GM21515 (cell line): ENCODE data around the gene PRDM11.

Source experiments
- ATAC-seq: cut with Tn5 transposase; IDR thresholded peaks from one replicate; pipeline ENCODE4 v1.9.1; 2021; ENCODE audit not compliant: unreplicated experiment

The PRDM11 gene

DNA sequence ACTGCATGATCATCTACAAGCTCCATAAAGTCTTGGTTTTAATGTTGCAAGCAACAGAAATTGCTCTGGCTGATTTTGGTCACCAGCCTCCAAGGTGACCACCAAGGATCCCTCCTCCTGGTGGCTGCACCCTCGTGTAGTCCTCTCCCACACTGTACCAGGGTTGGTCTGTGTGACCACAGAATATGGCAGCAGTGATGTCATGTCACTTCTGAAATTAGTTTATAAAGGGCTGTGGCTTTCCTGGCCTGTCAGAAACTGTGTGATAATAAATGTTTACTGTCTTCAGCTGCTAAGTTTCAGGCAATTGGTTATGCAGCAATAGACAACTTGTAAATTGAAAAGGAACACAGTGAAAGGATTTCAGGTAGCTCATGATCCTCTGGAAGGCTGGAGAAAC, 5.3 kb upstream of the PRDM11 start:
- ATAC-seq, result no peak

DNA sequence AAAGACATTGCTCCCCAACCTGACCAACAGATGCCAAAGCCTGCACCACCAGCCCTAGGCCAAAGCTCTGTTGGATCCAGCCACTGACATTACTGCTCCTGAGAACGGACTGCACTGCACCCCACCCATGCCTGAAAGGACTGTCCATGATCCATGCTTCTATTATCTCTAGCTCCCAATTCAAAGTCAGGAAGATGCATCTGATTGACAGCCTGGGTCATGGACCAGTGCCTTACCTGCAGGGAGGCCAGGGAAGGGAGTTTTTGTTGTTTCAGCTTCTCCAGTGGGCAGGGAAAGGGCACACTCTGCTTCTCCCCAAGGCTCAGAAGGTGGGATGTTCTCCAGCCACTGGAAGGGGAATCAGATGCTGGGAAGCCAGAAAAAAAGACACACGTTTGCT, 4.8 kb upstream of the PRDM11 start:
- ATAC-seq, result no peak

DNA sequence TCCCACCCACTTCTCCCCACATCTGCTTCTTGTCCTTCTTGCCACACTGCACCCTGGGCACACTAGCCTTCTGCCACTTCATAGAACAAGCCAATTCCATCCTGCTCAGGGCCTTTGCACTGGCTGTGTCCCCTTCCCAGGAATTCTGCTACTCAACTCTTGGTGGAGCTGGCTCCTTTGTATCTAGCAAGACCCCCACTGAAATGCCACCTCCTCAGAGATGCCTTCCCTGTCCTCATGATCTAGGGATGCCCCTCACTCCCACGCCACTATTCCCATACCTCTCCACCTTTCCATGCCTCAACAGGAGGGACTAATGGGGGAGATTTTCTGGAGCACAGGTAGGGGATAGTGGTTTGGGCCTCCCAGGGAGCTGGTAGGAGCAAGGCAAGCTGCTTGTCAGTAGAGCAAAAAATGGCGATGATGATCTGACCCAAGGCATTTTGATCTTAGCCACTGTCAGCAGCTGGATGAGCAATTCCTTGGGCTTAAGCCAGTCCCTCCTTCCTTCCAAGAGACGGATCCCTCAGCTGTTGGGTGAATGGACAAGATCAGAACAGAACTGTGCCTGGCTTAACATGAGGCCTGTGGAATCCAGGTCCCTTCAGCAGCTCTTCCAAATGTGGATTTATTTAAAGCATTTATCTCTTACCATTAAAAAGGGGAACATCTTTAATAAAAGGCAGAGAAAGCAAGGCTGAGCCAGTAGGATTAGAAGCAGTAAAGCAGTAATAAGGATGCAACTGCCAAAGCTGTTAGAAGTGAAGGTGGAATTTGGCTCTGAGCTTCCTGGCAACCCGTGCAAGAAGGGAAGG, 4.0 kb upstream of the PRDM11 start:
- ATAC-seq, result no peak

DNA sequence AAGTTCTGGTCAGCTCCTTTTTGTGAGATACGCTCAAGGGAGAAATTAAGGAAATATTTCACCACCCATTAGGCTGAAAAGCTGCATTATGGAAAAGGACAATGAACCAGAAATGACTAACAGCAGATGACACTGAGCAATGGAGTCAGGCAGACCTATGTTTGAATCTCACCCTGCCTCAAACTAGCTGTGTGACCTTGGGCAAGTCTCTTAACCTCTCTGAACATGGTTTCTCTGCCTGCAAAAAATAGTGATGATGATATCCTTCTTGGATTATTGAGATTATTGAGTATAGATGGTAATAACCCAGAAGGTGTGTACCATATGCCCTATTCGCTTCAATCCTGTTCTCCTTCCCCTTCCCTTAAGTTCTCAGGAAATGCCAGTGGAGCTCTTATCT, 2.9 kb upstream of the PRDM11 start:
- ATAC-seq, result no peak

DNA sequence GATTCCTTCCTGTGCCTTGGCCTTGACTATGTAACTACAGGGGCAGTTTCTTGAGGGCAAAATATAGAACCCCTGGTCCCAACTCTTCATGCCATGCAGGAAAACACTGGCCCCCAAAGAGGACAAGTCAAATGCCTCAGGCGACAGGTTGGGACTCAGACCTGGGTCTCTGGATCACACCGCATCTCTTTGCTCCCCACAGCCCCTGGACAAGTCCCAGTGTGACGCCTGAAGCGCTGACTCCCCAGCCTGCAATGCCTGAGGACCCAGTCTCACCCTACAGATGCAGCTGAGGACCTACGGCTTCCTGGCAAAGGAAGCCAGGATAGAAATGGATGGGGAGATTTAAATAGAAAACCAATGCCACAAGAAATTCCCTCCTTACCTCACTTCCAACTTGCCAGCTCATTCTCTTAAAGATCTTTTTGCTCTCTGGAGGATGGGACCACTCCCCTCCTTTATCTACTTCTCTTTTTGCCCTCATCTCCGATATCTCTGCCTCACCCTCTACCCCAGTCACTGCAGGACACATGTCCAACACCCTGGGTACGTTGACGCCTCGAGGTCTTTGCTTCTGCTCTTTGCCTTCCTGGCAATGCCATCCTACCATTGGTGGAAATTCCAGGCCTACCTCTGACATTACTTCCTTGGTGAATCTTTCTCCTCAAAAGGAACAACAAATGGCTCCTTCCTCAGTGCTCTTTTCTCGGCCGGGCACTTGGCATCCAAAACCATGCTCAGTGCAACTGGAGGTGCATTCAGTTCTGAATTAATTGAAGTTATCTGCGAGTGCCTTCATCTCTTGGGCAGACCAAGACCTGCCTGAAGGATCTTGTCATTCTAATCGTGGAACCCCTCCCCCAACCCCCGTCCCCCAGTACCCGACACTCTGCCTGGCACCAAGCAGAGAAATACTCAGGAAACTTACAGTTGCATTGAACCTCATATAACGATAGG, 2.0 kb upstream of the PRDM11 start:
- ATAC-seq, result no peak

DNA sequence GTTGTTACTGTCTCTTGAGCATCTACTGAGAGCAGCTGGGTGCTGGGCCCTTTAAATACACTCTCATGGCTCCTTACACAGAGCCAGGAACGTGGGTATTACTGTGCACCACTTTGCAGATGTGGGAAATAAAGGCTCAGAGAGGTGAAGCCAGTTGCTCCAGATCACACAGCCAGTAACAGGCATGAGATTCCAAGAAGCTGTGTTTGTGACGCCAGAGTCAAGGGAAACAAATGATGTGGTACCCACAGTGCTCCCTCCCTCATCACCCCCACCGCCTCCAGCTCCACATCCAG, 1.4 kb upstream of the PRDM11 start:
- no peak for ATAC-seq

DNA sequence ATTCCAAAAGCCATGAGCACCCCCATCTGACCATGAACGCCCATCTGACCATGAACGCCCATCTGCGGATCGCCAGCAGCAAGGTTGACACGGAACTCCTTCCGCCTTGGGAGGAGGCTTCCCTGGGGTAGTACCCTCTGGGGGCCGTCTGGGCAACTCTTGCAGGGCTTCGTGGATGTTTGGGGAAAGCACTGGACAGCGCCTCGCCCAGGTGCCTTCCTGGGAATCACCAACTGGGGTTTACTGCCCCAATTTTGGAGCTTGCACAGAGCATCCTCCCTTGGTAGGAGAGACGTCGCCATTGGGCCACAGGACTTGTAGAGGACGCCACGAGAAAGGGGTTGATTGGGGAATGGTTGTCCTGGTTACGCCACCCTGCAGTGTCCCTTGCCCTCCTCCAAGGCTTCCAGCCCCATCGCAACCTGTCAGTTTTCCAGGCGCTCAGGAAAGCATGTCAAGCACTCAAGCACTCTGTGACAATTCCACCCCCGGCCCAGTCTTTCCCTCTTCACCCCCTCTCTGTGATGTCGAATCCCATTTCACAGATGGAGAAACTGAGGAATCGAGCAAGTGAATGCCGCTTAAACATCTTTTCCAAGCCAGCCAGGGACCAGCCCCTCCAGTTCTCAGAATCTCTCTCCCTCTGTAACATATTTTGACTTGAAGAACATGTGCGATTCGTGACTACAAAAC, 914 bp upstream of the PRDM11 start:
- no peak for ATAC-seq

DNA sequence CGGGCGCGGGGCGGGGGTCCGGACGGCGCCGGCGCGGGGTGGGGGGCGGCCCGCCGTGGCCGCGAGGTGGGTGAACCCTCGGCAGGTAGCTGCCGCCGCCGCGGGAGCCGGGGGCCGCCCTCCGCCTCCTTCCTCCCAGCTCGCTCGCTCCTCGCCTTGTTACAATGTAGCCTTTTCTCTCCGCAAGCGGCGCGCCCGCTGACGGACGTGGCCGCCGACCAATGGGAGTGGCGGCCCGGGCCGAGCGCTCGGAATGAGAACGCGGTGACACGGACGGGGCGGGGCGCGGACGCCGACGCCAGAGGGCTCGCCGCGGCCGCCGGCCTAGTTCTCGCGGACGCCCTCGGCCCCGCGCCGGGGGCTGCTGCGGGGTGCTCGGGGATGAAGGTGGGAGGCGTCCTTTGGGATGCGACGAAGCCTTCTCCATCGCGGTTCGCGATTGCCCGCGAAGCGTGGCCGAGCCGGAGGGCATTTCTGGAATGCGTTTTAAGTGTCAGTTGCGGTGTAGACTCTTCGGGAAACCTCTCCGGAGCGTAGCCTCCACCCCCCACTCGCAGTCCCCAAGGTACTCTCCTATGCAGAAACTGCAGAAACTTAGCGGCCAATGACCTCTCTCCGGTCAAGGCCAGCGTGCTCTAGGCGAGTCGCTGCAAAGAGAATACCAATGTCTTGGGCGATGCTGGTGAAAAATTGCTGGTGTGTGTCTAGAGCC, 734 bp downstream of the PRDM11 start:
- ATAC-seq, result peak; percentile 99

DNA sequence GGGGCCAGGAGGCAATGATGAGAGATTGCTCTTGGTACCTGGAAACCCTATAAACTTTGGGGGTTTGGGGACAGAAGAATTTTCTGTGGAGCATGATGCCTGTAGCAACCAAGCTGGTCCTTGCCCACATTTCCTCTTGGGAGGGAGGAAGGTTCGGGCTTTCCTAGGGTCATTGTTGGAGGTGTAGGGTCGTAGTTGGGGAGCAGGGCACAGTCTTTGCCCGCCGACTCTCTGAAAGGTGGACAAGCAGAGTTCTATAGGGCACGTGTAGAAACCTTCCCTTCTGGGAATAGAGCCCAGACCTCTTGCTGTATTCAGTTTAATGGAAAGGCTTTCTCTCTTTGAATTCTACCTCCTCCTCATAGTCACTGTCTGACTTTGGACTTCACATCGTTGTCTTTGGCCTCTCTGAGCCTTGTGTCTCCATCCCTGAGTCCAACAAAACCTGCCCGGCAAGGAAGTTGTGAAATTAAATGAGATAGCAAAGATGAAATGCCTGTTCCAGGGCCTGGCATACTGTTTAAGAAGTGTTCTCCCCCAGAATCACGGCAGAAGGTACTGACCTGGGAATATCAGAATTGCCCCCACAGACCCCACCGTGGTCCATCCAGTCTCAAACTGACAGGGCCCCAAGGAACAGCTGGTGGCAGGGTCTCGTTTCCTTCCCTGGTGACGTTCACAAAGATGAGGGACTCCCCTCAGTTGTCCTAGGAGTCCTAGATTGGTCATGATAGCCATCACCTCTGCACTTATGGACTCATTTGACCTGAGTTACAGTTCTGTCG, 1.6 kb downstream of the PRDM11 start:
- no peak for ATAC-seq

DNA sequence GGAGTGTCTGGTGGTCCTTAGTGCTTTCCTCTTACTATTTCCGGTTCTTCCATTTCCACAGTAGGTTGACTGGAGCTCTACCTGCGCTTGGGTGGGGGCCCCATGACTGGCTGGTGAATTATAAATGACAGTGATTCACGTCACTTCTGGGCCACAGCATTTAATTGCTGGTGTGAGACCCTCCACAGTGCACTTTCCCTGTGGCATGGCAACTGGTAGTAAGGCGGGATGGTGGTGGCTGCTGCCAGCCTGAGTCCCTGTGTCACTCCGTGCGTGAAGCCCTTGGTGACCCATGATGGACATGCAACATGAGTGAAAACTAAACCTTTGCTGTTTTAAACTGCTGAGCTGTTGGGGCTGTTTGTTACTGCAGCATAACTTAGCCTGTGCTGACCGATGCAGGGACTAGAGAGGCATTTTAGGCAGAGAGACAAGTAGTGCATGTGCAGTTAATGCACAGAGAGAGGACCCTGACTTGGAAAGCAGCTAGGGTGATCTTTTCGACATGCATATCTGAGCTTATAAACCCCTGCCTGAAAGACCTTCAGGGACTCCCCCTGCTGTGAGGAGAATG, 3.1 kb downstream of the PRDM11 start:
- ATAC-seq, result no peak

DNA sequence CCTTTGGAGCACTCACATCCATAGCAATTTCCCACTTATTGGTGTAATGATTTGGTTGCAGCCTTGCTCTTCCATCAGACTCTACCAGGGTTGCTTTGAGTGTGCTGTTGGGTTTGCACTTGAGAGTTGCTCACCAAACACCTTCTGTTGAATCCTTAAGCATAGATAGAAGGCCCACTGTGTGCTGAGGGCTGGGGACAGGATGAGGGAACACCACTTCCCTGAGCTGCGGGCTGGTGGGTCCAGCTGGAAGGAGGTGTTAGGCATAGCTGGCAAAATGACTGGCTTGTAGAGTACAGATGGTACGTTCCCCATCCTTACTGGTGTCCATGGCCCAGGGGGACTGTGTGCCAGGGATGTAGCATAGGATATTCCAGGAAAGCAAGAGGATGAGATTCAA, 3.9 kb downstream of the PRDM11 start:
- no peak for ATAC-seq

DNA sequence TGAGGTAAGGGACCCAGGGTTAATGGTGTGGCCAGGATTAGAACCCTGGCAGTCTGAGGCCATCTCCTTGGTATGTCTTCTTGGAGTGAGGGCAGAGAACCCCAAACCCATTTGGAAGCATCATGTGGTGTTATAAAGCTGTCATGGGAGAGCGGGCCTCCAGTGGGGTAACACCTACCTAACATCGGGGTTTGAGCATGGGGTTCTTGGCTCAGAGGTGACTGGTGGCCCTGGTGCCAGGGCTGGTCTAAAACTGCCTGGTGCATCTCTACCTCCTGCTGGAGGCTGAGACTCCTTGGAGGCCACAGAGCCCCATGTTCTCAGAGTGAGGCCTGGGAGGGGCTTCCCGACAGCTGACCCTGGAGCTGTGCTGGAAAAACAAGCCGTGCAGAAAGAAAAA, 4.5 kb downstream of the PRDM11 start:
- ATAC-seq, result no peak

DNA sequence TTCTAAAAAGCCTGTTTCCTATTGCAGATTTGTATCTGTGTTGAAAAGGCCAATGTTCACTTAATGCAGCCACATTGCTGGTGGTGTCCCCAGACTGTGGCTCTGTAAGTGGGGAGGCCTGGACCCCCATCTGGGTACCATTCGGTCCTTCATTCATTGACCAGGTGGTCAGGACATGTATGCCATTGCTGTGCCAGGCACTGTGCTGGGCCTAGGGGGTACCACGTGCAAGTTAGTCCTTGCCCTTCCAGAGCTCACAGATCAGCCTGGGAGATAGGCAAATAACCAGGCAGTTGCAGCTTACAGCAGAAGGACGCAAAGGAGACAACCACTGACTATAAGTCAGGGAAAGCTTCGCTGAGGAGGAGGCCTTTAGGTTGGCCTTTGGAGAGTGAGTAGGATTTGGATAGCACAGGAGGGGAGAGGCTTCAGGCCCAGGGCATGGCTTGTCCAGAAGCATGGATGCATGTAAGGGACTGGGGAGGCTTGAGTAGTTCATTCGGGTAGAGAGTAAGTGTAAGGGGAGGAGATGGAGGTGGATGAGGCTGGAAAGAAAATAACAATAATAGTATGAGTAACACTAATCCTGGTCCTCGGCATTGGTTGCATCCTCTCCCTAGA, 5.0 kb downstream of the PRDM11 start:
- no peak for ATAC-seq

DNA sequence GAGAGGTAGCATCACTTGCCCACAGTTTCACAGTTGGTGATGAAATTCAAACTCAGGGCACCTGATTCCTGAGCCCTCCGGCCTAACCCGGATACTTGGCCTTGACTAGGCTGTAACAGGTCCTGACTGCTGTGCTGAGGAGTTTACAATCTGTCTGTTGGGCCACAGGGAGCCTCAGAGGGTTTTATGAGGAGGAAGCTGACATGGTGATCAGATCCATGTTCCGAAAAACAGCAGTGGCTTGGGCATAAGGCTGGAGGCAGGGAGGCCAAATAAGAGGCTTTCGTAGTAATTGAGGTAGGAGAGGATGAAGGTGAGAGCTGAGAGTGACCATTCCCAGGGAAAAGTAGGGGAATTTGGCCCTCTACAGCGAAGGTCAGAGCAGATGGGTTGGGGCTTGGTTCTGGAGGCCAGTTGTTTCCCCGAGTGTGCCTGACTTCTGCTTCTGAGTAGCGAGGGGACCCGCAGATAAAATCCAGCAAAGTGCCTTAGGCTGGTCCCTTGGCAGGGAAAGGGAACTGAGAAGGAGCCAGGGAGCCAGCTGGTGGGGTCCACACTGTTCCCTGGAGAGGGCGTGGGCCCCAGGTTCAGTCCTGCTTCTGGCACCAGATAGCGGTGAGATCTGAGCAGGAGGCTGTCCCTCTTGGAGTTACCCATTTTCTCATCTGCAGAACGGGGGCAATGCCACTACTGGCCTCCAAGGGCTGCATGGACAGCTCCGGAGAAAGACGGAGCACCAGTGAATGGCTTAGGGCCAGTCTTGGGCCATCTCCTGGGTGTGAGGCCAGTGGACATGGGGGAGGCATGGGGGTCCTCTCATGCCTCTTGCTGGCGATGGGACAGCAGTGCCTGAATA, 6.5 kb downstream of the PRDM11 start:
- no peak for ATAC-seq

DNA sequence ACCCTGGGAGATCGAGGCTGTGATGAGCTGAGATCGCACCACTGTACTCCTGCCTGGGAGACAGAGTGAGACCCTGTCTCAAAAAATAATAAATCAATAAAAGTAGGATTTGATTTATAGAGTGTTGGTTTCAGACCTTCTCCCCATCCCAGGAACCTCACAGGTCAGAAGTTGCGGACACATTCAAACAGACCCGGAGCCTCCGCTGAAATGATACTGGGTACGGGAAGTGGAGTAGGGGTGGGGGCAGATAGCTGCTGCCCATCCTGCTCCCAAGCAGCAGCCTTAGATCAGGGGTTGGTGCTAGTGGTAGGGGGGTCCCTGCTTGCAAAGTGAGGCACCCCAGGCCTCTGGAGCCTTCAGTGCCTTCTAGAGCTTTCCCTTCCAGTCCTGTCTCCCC, 7.8 kb downstream of the PRDM11 start:
- no peak for ATAC-seq

DNA sequence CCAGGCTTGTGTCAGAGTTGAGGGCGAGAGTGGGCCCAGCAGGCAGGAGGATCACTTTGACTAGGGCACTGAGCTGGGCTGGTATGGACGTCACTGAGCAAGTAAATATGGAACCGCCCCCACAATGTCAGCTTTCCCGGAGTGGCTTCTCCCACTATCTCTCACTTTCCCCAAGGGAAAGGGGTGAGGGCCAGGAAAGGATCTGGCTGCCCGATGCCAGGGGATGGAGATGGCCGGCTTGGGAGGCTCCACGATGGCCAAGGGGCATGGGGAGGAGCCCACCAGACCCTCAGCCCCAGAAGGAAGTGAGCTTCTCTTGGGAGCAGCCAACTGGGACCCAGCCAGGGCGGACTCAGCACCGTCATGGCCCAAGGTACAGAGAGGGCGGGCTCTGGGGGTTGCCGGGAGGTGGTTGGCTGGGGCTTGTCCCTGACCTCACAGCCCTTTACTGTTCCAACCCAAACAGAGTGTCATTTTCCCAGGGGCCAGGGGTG, 8.7 kb downstream of the PRDM11 start:
- no peak for ATAC-seq

DNA sequence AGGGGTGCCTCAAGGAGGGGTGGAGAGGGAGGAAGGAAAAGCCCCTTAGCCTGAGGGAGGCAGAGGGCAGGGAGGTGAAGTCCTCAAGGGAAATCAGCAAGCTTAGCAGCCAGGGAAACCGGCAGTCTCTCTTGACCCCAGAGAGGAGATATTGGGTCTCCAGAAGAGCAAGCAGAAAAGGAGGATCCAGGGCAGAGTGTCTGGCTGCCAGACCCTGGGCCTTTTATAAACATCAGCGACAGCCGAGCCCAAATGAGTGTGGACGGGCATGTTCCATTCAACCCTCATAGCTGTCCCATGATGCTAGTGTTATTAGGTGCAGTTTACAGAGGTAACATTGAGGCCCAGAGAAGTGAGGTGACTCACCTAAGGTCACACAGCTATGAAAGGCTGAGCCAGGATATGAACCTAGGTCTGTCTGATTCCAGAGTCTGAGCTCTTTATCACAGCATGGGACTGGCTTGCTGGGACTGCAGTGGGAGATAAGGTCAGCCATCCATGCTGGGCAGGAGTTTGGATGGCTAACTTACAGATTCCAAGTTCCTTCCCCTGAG, 9.3 kb downstream of the PRDM11 start:
- no peak for ATAC-seq

DNA sequence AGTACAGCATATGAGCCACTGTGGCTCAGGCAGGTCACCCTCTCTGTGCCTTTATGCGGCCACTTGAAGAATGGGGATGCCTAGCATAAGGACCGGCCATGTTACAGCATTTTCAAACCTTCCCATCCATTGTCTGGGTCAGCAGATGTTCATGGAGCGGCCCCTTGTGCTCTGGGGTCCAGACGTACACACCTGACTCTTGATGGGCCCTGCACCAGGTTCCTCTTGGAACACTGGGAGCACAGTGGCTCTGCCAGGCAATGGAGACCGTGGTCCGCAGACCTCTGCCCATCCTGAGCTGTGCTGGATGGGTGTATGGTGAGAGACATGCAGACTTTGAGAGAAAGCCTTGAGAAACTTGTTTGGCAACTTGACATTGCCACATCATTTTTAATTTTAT, 9.8 kb downstream of the PRDM11 start:
- no peak for ATAC-seq
